KOPT-K1 (cell line): Measurements from ENCODE around the gene MGAT4C.
"Not testable (repeated sequence)": the region's sequence is repeated elsewhere in the genome, so short reads cannot be mapped to it uniquely, and the experiment has no call there.

Experiments used
- H3K27ac ChIP-seq: fragments of 200-600 bp; sonication (generic); 2 replicates; pipeline ENCODE4 v1.5.1; 2016; ENCODE audit warnings: antibody characterized with exemption, mild to moderate bottlenecking, low read depth, low read length; ENCODE audit not compliant: poor library complexity, severe bottlenecking
- H3K36me3 ChIP-seq: fragments of 200-600 bp; sonication (generic); 2 replicates; pipeline ENCODE4 v1.5.1; 2017; ENCODE audit warnings: antibody characterized with exemption, mild to moderate bottlenecking, low read length, moderate library complexity; ENCODE audit not compliant: insufficient read depth
- H3K9me3 ChIP-seq: fragments of 200-600 bp; sonication (generic); 2 replicates; pipeline ENCODE4 v1.5.1; 2017; ENCODE audit warnings: antibody characterized with exemption, low read length, mild to moderate bottlenecking; ENCODE audit not compliant: insufficient read depth, poor library complexity, severe bottlenecking

MGAT4C gene

DNA sequence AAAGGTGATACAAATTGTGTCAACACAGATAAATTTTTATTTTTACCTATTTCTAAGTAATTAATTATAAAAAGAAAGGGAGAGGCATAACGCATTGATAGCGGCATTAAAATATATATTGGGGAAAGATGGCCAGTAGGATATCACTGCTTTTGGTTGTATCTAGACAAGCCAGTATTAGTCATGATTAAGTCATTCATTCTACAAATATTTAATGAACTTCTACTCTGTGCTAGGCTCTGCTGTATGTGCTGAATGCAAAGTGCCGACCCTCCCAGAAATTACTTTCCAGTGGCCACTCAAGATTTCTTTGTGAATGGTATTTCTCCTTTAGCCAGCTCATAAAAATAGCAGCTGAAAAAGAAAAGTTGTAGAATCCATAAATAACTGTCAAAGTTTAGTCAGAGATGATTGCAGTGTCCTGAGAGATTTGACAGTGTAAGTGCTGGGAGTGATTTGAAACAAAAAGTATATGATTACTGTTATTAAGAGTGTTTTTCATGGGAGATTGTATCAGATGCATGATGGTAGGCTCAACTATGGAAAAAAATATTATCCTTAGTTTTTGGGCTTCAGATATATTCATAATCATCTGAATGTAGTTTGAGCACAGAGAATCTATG is 133.2 kb downstream of the MGAT4C start:
- no peaks in the 10 kb centered on the region for H3K36me3 ChIP-seq
- H3K27ac ChIP-seq, result no peak overlapping the region
- no peaks in the 10 kb centered on the region for H3K9me3 ChIP-seq

DNA sequence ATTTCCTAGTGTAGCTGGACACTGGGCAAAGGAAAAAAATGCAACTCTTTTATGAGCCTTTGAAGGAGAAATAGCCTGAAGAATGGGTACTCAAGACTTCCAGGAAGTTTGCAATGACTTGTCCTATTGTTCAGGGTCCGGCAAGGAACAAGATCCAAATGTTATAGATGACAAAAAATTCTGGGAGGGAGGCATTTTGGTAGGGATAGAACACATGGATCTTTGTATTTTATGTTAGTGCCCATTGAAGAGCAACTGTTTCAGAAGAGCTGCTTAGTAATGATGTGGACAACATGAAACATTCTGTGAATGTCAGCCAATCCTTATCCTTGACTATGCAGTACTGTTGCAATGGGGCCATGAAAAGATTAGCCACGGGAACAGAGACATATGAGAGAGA is 138.0 kb downstream of the MGAT4C start:
- Histone ChIP-seq H3K9me3 (no peaks in the 10 kb centered on the region), H3K27ac (no peak overlapping the region), H3K36me3 (no peaks in the 10 kb centered on the region)

DNA sequence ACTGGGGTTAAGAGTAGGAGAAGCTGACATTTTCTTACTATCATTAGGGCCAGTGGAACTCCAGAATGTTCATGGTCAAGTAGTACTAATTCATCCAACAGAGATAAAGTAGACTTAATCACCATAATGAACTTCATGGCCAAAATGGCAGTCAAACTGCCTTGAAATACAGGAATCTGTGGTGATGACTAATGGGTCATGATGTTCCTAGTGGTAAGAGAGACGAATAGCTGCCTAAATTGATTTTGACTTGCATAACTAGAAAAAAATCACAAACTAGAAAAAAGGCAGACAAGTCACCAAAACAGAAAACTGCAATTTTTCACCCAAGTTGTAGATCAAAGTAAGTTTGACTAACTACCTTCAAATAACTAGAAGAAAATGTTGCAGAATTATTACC is 138.5 kb downstream of the MGAT4C start:
- no peaks in the 10 kb centered on the region for H3K9me3 ChIP-seq
- no peak overlapping the region for H3K27ac ChIP-seq
- H3K36me3 ChIP-seq, result no peaks in the 10 kb centered on the region

DNA sequence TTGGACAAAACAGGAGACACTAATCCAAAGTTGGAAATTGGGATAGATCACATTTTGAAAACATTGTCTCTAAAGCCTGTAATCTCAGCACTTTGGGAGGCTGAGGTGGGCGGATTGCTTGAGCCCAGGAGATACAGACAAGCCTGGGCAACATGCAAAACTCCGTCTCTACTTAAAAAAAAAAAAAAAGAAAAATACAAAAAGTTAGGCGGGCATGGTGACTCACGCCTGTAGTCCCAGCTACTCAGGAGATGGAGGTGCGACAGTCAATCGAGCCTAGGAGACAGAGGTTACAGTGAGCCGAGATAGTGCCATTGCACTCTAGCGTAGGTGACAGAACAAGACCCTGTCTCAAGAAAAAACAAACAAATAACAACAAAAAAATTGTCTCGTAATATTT is 152.1 kb downstream of the MGAT4C start:
- Histone ChIP-seq H3K36me3 (no peaks in the 10 kb centered on the region), H3K27ac (no peak overlapping the region), H3K9me3 (no peaks in the 10 kb centered on the region)

DNA sequence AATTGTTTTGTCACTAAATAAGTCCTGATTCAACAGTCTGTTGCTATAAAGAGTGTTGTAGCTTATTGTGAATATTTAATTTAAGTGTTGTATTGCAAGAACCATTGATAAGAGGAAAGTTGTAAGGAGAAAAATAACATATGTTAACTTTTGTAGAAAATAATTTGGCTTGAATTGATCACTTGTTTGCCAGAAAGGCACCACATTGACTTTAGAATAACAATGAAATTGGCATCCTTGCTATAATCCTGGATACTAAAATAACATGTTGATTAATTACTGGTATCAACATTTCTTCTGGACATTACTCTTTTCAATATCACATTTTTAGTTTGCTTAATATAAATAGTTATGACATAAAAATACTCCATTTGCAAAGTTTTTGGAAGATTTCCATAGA is 159.0 kb downstream of the MGAT4C start:
- Histone ChIP-seq H3K27ac (no peak overlapping the region), H3K36me3 (no peaks in the 10 kb centered on the region), H3K9me3 (no peaks in the 10 kb centered on the region)

DNA sequence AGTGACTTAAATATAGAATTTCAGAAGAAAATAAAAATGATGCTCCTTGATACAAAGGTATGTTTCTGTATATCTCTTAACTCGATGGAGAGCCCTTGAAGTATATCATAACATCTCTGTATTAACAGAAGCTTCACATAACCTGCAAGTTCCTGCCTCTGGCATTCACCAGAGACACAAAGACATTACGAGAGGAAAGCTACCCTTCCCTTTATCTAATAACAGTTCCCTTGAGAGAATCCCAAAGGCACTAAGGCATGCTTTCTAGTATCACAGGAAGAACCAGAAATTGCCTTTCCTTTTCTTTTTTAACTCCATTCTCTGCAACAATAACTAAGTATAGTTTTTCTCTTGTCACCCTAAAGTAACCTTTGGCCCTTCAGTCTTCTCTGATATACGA is 164.5 kb downstream of the MGAT4C start:
- Histone ChIP-seq H3K36me3 (no peaks in the 10 kb centered on the region), H3K27ac (no peak overlapping the region), H3K9me3 (no peaks in the 10 kb centered on the region)

DNA sequence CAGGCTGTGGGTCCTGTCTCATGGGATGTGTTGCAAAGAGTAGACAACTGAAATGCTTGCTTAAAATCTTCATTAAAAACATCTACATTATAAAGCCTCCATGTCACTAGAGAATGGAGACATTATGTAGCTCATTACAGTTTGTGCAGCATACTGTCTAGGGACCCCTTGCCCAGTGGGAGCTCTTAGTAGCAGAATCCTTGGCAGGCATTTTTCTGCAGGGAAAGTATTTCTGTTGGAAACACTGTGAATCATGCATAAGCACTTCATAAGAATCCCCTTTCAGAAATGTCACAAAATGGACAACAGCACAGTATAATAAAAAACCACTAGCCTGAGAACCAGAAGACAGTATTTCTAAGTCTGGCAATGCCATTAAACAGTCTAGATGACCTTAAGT is 174.3 kb downstream of the MGAT4C start:
- Histone ChIP-seq H3K9me3 (no peaks in the 10 kb centered on the region), H3K27ac (no peak overlapping the region), H3K36me3 (no peaks in the 10 kb centered on the region)

DNA sequence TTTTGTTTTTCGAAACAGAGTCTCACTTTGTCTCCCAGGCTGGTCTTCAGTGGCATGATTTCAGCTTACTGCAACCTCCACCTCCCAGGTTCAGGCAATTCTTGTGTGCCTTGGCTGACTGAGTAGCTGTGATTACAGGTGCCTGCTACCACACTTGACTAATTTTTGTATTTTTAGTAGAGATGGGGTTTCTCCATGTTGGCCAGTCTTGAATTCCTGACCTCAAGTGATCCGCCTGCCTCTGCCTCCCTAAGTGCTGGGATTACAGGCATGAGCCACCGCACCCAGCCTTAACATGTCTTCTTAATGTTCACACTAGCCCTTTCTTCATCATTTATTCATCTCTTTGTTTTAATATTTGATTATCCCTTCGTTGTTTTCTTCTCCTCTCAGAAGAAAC is 197.1 kb downstream of the MGAT4C start:
- H3K36me3 ChIP-seq, H3K27ac ChIP-seq, H3K9me3 ChIP-seq: not testable (repeated sequence)

DNA sequence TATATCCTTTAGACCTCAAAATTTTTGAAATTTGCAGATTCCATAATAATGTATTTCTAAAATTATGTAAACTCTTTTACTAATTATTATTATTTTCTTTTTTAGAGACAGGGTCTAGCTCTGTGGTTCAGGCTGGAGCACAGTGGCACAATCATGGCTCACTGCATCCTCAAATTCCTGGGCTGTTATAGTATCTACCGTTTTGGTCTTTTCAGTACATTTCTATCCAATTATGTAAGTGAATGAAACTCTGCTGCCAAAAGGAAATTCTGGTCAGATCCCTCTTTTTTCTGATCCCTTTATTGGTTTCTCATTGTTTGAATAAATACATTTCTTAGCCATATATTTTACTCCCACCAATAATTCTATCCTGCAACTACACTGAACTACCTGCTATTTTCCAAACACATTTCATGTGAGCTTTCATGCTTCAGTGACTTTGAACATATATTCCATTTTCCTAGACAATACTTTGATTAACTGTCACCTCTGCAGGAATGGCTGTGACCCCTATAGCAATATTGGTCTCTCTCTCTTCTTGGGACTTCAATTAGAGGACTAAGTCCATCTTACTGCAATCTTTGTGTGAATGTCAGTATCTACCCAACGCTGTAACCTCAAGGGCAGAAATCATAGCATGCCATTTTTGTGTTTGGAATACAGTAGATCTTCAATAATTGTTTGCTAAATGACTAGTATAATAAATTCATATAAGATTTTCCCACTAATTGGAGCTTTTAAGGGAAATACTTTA is 198.9 kb downstream of the MGAT4C start:
- Histone ChIP-seq H3K9me3 (no peaks in the 10 kb centered on the region), H3K27ac (no peak overlapping the region), H3K36me3 (no peaks in the 10 kb centered on the region)

DNA sequence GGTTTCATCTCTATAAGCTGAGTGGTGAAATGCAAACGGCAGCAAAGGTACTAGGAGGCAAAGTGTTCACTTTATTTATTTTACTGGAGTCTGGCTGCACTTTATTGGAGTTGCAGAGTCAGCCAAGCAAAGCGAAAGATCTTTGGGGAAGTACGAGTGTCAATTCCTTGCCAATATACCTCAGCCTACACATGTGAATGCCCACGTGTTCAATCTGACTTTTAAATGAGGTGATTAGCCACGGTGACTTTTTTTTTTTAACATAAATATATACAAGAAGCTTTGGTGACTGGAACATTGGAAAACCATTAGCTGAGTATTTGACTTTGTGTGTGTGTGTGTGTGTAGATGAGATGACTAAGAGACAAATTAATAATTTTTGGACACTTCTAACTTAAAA is 203.3 kb downstream of the MGAT4C start:
- Histone ChIP-seq H3K9me3 (no peaks in the 10 kb centered on the region), H3K27ac (no peak overlapping the region)

DNA sequence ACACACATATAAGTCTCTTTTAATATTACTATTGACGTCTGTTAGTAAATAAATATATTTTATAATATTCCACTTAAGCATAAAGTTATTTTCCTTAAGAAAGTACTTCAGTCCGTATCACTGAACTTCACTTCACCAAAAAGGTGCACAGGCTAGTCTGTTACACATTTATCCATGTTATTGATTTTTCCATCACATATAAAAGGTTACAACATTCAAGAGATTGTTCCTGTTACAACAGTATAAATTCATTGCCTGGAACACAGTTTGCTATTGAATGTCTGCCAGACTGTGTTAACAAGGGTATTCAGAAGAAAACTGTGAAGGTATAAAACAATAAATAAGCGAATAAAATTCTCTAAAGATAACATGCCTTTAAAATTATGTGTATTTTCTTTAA is 206.2 kb downstream of the MGAT4C start:
- Histone ChIP-seq H3K36me3 (no peaks in the 10 kb centered on the region), H3K27ac (no peak overlapping the region), H3K9me3 (no peaks in the 10 kb centered on the region)

More for the DNA sequence above, 203.3 kb downstream of the MGAT4C start:
- H3K36me3 ChIP-seq, result no peaks in the 10 kb centered on the region

DNA sequence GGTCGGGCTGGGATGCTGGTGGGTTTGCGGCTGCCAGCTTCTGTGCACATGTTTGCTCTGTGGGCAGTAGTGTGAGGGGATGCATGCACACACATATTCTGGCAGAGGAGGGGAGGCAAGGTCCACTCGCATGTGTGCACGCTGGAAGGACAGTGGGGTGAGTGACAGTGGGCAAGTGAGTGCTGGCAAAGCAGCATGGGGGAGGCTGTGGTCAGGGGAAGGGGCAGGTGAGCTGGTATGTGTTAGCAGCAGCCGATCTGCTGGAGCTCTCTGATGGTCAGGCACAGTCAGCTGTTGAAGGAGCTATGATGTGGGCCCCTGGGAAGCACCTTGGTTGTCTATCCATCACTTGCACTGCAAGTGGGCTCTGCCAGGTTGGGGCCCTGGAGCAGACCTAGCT is 211.8 kb downstream of the MGAT4C start:
- Histone ChIP-seq H3K36me3 (no peaks in the 10 kb centered on the region), H3K27ac (no peak overlapping the region), H3K9me3 (no peaks in the 10 kb centered on the region)

DNA sequence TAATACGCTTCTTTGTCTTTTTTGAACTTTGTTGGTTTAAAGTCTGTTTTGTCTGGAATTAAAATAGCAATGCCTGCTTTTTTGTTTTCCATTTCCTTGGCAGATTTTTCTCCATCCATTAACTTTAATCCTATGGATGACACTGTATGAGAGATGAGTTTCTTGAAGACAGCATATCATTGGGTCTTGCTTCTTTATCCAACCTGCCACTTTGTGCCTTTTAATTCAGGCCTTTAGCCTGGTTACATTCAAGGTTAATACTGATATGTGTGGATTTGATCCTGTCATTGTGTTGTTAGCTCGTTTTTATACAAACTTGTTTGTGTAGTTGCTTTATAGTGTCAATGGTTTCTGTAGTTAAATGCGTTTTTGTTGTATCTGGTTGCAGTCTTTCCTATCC is 214.1 kb downstream of the MGAT4C start:
- H3K27ac ChIP-seq, result no peak overlapping the region
- no peaks in the 10 kb centered on the region for H3K36me3 ChIP-seq
- H3K9me3 ChIP-seq, result peaks cover 6% of the 10 kb centered on the region

DNA sequence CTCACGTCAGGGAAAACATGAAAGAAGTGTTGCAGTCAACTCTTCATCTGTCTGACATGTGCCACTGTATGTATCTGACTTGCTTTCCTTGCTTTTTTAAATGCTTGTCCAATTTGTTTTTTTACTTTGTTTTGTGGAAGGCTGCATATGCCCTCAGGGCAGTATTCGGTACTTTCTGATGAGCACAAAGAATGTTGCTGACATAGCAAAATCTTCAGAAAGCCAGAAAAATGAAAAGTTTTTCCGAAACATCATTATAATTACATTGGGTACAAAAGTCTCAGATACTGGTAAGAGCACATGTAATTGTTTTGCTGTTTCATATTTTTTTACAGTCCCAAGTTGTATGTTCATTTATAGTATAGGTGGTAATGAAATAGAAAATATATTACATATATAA is 237.8 kb downstream of the MGAT4C start:
- no peaks in the 10 kb centered on the region for H3K9me3 ChIP-seq
- H3K36me3 ChIP-seq, result no peaks in the 10 kb centered on the region
- no peak overlapping the region for H3K27ac ChIP-seq

DNA sequence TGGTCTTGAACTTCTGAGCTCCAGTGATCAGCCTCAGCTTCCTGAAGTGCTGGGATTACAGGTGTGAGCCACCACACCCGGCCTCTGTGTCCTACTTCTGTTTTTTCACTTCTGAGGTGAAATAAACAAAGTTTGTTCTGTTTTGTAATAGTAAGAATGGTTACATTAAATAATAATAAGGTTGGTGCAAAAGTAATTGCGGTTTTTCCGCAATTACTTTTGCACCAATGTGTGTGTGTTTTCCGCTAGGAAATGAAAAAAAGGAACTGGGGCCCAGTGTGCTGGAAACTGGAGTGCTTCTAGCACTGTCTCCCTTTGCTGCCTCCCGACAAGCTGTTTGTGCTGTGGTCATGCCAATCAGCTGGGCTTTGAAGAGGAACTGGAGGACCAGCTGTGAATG is 241.2 kb downstream of the MGAT4C start:
- H3K9me3 ChIP-seq, result no peaks in the 10 kb centered on the region
- no peaks in the 10 kb centered on the region for H3K36me3 ChIP-seq
- H3K27ac ChIP-seq, result no peak overlapping the region

DNA sequence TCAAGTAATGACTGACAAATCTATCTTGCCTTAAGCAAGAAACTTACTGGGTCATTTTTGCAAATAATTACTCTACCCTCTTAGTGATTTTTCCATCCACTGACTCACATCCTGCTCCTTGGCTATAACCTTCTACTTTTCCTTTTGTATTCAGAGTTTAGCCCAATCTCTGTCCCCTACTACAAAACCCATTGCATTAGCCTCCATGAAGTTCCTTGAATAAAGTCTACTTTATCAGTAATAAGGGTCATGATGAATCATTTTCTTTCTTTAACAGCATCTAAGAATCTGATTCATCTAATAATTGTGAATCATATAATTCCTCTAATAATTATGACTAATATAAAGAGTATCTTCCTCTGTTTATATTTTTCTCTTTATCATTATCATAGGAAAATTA is 249.5 kb downstream of the MGAT4C start:
- H3K9me3 ChIP-seq, result no peaks in the 10 kb centered on the region
- H3K36me3 ChIP-seq, result no peaks in the 10 kb centered on the region
- no peak overlapping the region for H3K27ac ChIP-seq
